Endothelial cell of umbilical vein (primary cell): ENCODE measurements around the gene GALNT14.

Experiments
- CTCF ChIP-seq, 2 donors: IDR thresholded peaks; 1 replicate in 1 of 2; 2 replicates in 1 of 2; pipeline ENCODE4 v1.5.1; 2011; ENCODE audit warnings: low read length in 2 of 2, mild to moderate bottlenecking in 2 of 2, moderate library complexity in 2 of 2, control low read depth in 1 of 2, inconsistent platforms in 1 of 2, low read depth in 1 of 2; ENCODE audit not compliant: insufficient read depth in 1 of 2; ENCODE audit errors: extremely low read depth in 1 of 2
- POLR2A ChIP-seq: IDR thresholded peaks from 2 replicates; pipeline ENCODE4 v1.6.1; 2012; ENCODE audit warnings: low read depth, mild to moderate bottlenecking, control low read depth, low read length

- TF ChIP-seq CTCF (IDR thresholded peaks at IDR 0.05; ENCODE audit: extremely low read depth in 1 of 2, insufficient read depth in 1 of 2, low read depth in 1 of 2, low read length in 2 of 2) = no peak
- no peak for TF ChIP-seq POLR2A
These were observed 197.4 kb downstream of the GALNT14 start for GRCh38 chr2:30940839-30941238.
